IMR-90 (cell line): Measurements from ENCODE around the gene JAKMIP1. TPM values are rescaled to one million over a fixed set of nuclear protein-coding genes. Genes with fewer than 3 reads are reported as not detected.

Experiments used
- ATAC-seq: fragments of 200-7000 bp; cut with Tn5 transposase; 2 replicates; pipeline ENCODE4 v1.9.1; 2020; ENCODE audit warnings: low read depth, mild to moderate bottlenecking, moderate library complexity
- BruUV-seq: library from RNA; stranded (reverse); fragments of 400-500 nt; replicated peaks from 2 replicates; lab custom pipeline; 2021; lab: Mats Ljungman, UMichigan
- CTCF ChIA-PET: fragments of 300-600 bp; formaldehyde crosslinking; extraction: SDS; loops from one replicate; lab custom pipeline; 2021; ENCODE audit warnings: antibody characterized with exemption; lab: Yijun Ruan, JAX
- POLR2A ChIA-PET: fragments of 300-600 bp; sonication (Branson Sonifier 250); formaldehyde crosslinking; loops from one replicate; lab custom pipeline; 2022; ENCODE audit warnings: antibody characterized with exemption; ENCODE audit not compliant: unreplicated experiment; lab: Charles Lee
- DNase-seq: peaks from one replicate; pipeline ENCODE4 v3.0.0; 2013
- H2AFZ ChIP-seq: replicated peaks from 2 replicates; pipeline ENCODE3; 2013; ENCODE audit warnings: low read length, mild to moderate bottlenecking; ENCODE audit not compliant: poor library complexity
- H2AK5ac ChIP-seq: 2 replicates; pipeline ENCODE4 v1.6.1; 2013; ENCODE audit warnings: low read depth, low read length, inconsistent platforms
- H2AK9ac ChIP-seq: replicated peaks from 2 replicates; pipeline ENCODE3; 2013; ENCODE audit warnings: mild to moderate bottlenecking, low read depth, low read length, moderate library complexity; ENCODE audit not compliant: poor library complexity
- H2BK120ac ChIP-seq: 2 replicates; pipeline ENCODE4 v1.6.1; 2013; ENCODE audit warnings: low read depth, low read length, inconsistent platforms
- H2BK15ac ChIP-seq: 3 replicates; pipeline ENCODE4 v1.6.1; 2013; ENCODE audit warnings: low read depth, low read length, inconsistent platforms
- H2BK20ac ChIP-seq: 2 replicates; pipeline ENCODE4 v1.6.1; 2013; ENCODE audit warnings: low read depth, mild to moderate bottlenecking, inconsistent platforms, low read length, moderate library complexity
- H2BK5ac ChIP-seq: 2 replicates; pipeline ENCODE4 v1.6.1; 2013; ENCODE audit warnings: mild to moderate bottlenecking, low read depth, low read length, inconsistent platforms; ENCODE audit not compliant: poor library complexity, severe bottlenecking
- H3K14ac ChIP-seq: replicated peaks from 2 replicates; pipeline ENCODE4 v1.6.1; 2013; ENCODE audit warnings: low read depth, low read length, inconsistent platforms
- H3K18ac ChIP-seq: 2 replicates; pipeline ENCODE4 v1.6.1; 2013; ENCODE audit warnings: low read depth, low read length, control low read depth
- H3K23ac ChIP-seq: 2 replicates; pipeline ENCODE4 v1.6.1; 2013; ENCODE audit warnings: low read depth, low read length, inconsistent platforms
- H3K27ac ChIP-seq: 2 replicates; pipeline ENCODE4 v1.5.1; 2013; ENCODE audit warnings: mild to moderate bottlenecking, control low read depth, low read length; ENCODE audit not compliant: insufficient read depth
- H3K27me3 ChIP-seq: 2 replicates; pipeline ENCODE4 v1.6.1; 2013; ENCODE audit warnings: low read length; ENCODE audit not compliant: control insufficient read depth, insufficient read depth
- H3K36me3 ChIP-seq: 2 replicates; pipeline ENCODE4 v1.6.1; 2013; ENCODE audit warnings: low read length, mixed read lengths; ENCODE audit not compliant: control insufficient read depth, insufficient read depth
- H3K4ac ChIP-seq: 2 replicates; pipeline ENCODE4 v1.6.1; 2013; ENCODE audit warnings: low read depth, low read length, inconsistent platforms
- H3K4me1 ChIP-seq: 2 replicates; pipeline ENCODE4 v1.6.1; 2013; ENCODE audit warnings: low read length, mixed read lengths; ENCODE audit not compliant: control insufficient read depth, insufficient read depth
- H3K4me2 ChIP-seq: 2 replicates; pipeline ENCODE4 v1.6.1; 2013; ENCODE audit warnings: low read depth, mild to moderate bottlenecking, control low read depth, low read length, moderate library complexity
- H3K4me3 ChIP-seq: 2 replicates; pipeline ENCODE4 v1.5.1; 2013; ENCODE audit warnings: low read depth, mild to moderate bottlenecking, control low read depth, low read length, moderate library complexity; ENCODE audit not compliant: insufficient read depth
- H3K56ac ChIP-seq: 2 replicates; pipeline ENCODE4 v1.6.1; 2013; ENCODE audit warnings: low read length, inconsistent platforms; ENCODE audit not compliant: insufficient read depth; ENCODE audit errors: extremely low read depth
- H3K79me1 ChIP-seq, 2 experiments: 2 replicates each; pipeline ENCODE4 v1.6.1; 2013; ENCODE audit warnings: low read length in 2 of 2, inconsistent platforms in 1 of 2, low read depth in 1 of 2
- H3K9ac ChIP-seq: 2 replicates; pipeline ENCODE4 v1.6.1; 2013; ENCODE audit warnings: low read depth, low read length, control low read depth
- H3K9me1 ChIP-seq: 2 replicates; pipeline ENCODE4 v1.6.1; 2013; ENCODE audit warnings: low read length, inconsistent platforms; ENCODE audit not compliant: insufficient read depth
- H3K9me3 ChIP-seq: 2 replicates; pipeline ENCODE4 v1.6.1; 2013; ENCODE audit warnings: low read length; ENCODE audit not compliant: control insufficient read depth, insufficient read depth
- H4K20me1 ChIP-seq: 2 replicates; pipeline ENCODE4 v1.6.1; 2013; ENCODE audit warnings: low read length, inconsistent platforms; ENCODE audit not compliant: insufficient read depth
- H4K5ac ChIP-seq: 2 replicates; pipeline ENCODE4 v1.6.1; 2013; ENCODE audit warnings: mild to moderate bottlenecking, low read depth, low read length, control low read depth
- H4K8ac ChIP-seq, 2 experiments: 2 replicates each; pipeline ENCODE4 v1.6.1; 2013; ENCODE audit warnings: low read depth in 2 of 2, low read length in 2 of 2, control low read depth in 1 of 2, inconsistent platforms in 1 of 2
- H4K91ac ChIP-seq: 2 replicates; pipeline ENCODE4 v1.6.1; 2013; ENCODE audit warnings: low read depth, low read length, inconsistent platforms; ENCODE audit not compliant: insufficient read depth
- BHLHE40 ChIP-seq: fragments of 150-350 bp; IDR thresholded peaks from 2 replicates; pipeline ENCODE4 v1.6.1; 2016; ENCODE audit warnings: mild to moderate bottlenecking, low read depth, low read length
- CEBPB ChIP-seq: IDR thresholded peaks from 2 replicates; pipeline ENCODE4 v1.6.1; 2012; ENCODE audit warnings: low read depth, low read length, improper control_type of control experiment
- CHD1 ChIP-seq: IDR thresholded peaks from 2 replicates; pipeline ENCODE4 v1.6.1; 2012; ENCODE audit warnings: low read depth, low read length, improper control_type of control experiment
- CTCF ChIP-seq: conservative IDR thresholded peaks from 2 replicates; pipeline ENCODE4 v1.5.1; 2012; ENCODE audit warnings: mild to moderate bottlenecking, low read depth, low read length, improper control_type of control experiment
- ELK1 ChIP-seq: fragments of 150-350 bp; IDR thresholded peaks from 2 replicates; pipeline ENCODE4 v1.6.1; 2016; ENCODE audit warnings: low read depth, mild to moderate bottlenecking, low read length, moderate library complexity, borderline replicate concordance
- FOS ChIP-seq: fragments of 150-350 bp; IDR thresholded peaks from 2 replicates; pipeline ENCODE4 v1.6.1; 2016; ENCODE audit warnings: low read depth, low read length
- MAFK ChIP-seq: IDR thresholded peaks from 2 replicates; pipeline ENCODE4 v1.6.1; 2012; ENCODE audit warnings: low read depth, low read length, improper control_type of control experiment
- MAZ ChIP-seq: IDR thresholded peaks from 2 replicates; pipeline ENCODE4 v1.6.1; 2012; ENCODE audit warnings: low read depth, mild to moderate bottlenecking, low read length, improper control_type of control experiment, moderate library complexity, borderline replicate concordance
- MXI1 ChIP-seq: IDR thresholded peaks from 2 replicates; pipeline ENCODE4 v1.6.1; 2012; ENCODE audit warnings: low read depth, mild to moderate bottlenecking, low read length, moderate library complexity, borderline replicate concordance
- NFE2L2 ChIP-seq: fragments of 150-350 bp; IDR thresholded peaks from 2 replicates; pipeline ENCODE4 v1.6.1; 2016; ENCODE audit warnings: low read depth, mild to moderate bottlenecking, low read length
- POLR2A ChIP-seq: IDR thresholded peaks from 2 replicates; pipeline ENCODE4 v1.6.1; 2012; ENCODE audit warnings: mild to moderate bottlenecking, low read depth, low read length
- RAD21 ChIP-seq: IDR thresholded peaks from 2 replicates; pipeline ENCODE4 v1.6.1; 2012; ENCODE audit warnings: low read length, improper control_type of control experiment
- RCOR1 ChIP-seq: IDR thresholded peaks from 2 replicates; pipeline ENCODE4 v1.6.1; 2012; ENCODE audit warnings: mild to moderate bottlenecking, low read length, improper control_type of control experiment; ENCODE audit not compliant: insufficient replicate concordance
- RFX5 ChIP-seq: IDR thresholded peaks from 2 replicates; pipeline ENCODE4 v1.8.0; 2012; ENCODE audit warnings: low read depth, mild to moderate bottlenecking, low read length, moderate library complexity
- SMC3 ChIP-seq: fragments of 150-350 bp; IDR thresholded peaks from 2 replicates; pipeline ENCODE4 v1.6.1; 2016; ENCODE audit warnings: low read depth, mild to moderate bottlenecking, antibody characterized with exemption, low read length, moderate library complexity
- USF2 ChIP-seq: fragments of 150-350 bp; IDR thresholded peaks from 2 replicates; pipeline ENCODE4 v1.6.1; 2017; ENCODE audit warnings: mild to moderate bottlenecking, antibody characterized with exemption, low read length, low read depth
- WGBS, 2 experiments: methylation state at CpG; one replicate each; pipeline versions ENCODE4 v1.1.5 to v1.1.7; 2013; ENCODE audit warnings: missing lambda C conversion rate in 2 of 2; ENCODE audit not compliant: insufficient read length in 1 of 2; ENCODE audit errors: extremely low coverage in 2 of 2; 5-methylcytosine and 5-hydroxymethylcytosine counted together
- dilution Hi-C: fragments of 300-500 bp; cut with HindIII; formaldehyde crosslinking; loops from one replicate; pipeline ENCODE4 v1.14.3; 2018; ENCODE audit warnings: low sequenced_read_pairs; ENCODE audit not compliant: unreplicated experiment
- in situ Hi-C: fragments of 300-500 bp; cut with MboI; formaldehyde crosslinking; loops from 3 replicates; pipeline ENCODE4 v1.14.3; 2019; ENCODE audit warnings: low sequenced_read_pairs, inconsistent platforms, mixed read lengths
- intact Hi-C: fragments of 100-400 bp; cut with micrococcal nuclease; formaldehyde crosslinking; loops from 2 replicates; pipeline ENCODE4 v1.10.0; 2022
- polyA plus RNA-seq, 3 experiments: library from polyadenylated mRNA; depleted of rRNA; stranded (reverse); fragments of >200 nt; gene quantifications; 2 replicates each; pipeline ENCODE4 v1.2.3, GENCODE V29; 2012; ENCODE audit warnings: low replicate concordance in 1 of 3
- total RNA-seq: library from RNA; depleted of rRNA; stranded (reverse); fragments of >200 nt; gene quantifications from 2 replicates; pipeline ENCODE4 v1.2.3, GENCODE V29; 2012

The JAKMIP1 gene
- total and polyA plus RNA-seq, 2 of the 4 experiments (the other 2 are of a cell fraction), result not detected

- no peak overlapping the region for H2BK15ac ChIP-seq
- no peak overlapping the region for H3K4me3 ChIP-seq
- dilution Hi-C loops, result no loop called here
- in situ Hi-C loops, result loop anchor here (25.0 kb wide), 1 partner anchor 106 kb away; no protein-coding TSS in a partner anchor
- peaks cover 10% of the 10 kb centered on the region; the same call in 1 of the 2 replicates for H3K9me3 ChIP-seq
- H4K91ac ChIP-seq, result no peak overlapping the region
- no peak overlapping the region for H2AK9ac ChIP-seq
- H3K27me3 ChIP-seq, result no peaks in the 10 kb centered on the region
- no peak overlapping the region for H2BK5ac ChIP-seq
- H4K8ac ChIP-seq, result no peak overlapping the region
- H3K18ac ChIP-seq, result no peak overlapping the region
- no TSS peak for BruUV-seq
- no peak overlapping the region for H4K5ac ChIP-seq
- H4K20me1 ChIP-seq, result no peaks in the 10 kb centered on the region
- H3K79me1 ChIP-seq, result no peaks in the 10 kb centered on the region
- no peak overlapping the region for H2AK5ac ChIP-seq
- no peak overlapping the region for H2BK120ac ChIP-seq
- H3K4ac ChIP-seq, result no peak overlapping the region
- DNase-seq (no peak), ATAC-seq (no peak)
- H3K23ac ChIP-seq, result no peak overlapping the region
- ChIA-PET CTCF (no interaction called here), POLR2A (no interaction called here)
- no peaks in the 10 kb centered on the region for H3K9me1 ChIP-seq
- no peak overlapping the region for H3K27ac ChIP-seq
- intact Hi-C loops, result no loop called here
- no peak overlapping the region for H2AFZ ChIP-seq
- no peak overlapping the region for H2BK20ac ChIP-seq
- H3K36me3 ChIP-seq, result no peaks in the 10 kb centered on the region
- no peak overlapping the region for H3K14ac ChIP-seq
- no peaks in the 10 kb centered on the region for H3K4me1 ChIP-seq
- H3K9ac ChIP-seq, result no peak overlapping the region
- H3K56ac ChIP-seq, result no peak overlapping the region
- 28% methylated on average over 4 of the region's 8 CpGs; no CpG with 5 or more reads in 1 of the 2 experiments for WGBS, 2 experiments
- no peak overlapping the region for H3K4me2 ChIP-seq
- TF ChIP-seq SMC3, result no peak
- no peak for TF ChIP-seq CHD1
- TF ChIP-seq CTCF, result no peak
- no peak for TF ChIP-seq ELK1
- TF ChIP-seq NFE2L2, result no peak
- TF ChIP-seq USF2, result no peak
- no peak for TF ChIP-seq RFX5
- TF ChIP-seq POLR2A, result no peak
- no peak for TF ChIP-seq FOS
- no peak for TF ChIP-seq MAZ
- TF ChIP-seq BHLHE40, result no peak
- no peak for TF ChIP-seq MXI1
- TF ChIP-seq CEBPB, result no peak
- TF ChIP-seq RAD21, result no peak
- TF ChIP-seq RCOR1, result no peak
- no peak for TF ChIP-seq MAFK
Observed at GRCh38 chr4:6142935-6143602, 57.3 kb downstream of the JAKMIP1 start.
